ENCODE results near the gene CD2BP2.

The CD2BP2 gene

DNA sequence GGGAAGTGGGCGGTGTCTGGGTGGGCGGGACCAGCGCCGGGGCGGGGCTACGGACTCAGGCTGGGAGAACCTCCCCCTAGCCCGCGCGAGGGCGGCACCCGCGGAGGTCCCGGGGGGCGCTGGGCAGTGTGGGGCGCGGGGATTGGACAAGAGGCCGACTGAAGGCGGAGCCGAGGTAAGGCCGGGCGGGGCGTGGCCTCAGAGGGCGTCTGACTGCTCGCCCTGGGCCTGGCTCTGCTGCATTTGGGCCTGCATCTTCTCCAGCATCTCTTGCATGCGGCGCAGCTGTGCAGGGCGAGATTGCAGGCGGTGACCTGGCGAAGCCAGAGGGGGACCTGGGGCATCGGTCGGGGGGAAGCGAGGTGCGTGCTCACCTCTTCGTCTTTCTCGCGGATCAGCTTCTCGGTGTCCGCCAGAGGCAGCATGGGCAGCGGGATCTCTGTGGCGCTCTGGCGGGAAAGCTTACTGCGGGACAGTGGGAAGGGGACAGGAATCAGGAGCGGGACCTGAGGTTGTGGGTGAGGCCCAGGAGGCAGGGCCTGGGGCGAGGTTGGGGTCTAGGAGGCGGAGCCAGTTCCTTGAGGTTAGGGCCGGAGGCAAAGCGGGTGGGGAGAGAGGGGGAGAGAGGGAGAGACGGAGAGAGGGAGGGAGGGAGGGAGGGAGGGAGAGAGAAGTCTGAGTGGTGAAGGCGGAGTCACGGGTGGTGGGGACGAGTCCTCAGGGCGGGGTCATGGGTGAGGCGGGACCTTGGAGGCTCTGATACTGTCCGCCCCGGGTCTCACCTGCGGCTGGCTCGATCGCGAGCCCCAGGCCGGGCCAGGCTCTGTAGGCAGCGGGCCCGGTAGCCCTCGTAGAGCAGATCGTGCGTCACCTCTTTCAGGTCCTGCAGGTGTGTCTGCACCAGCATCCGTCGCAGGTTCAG is 23.4 kb upstream of the CD2BP2 start:
- DNase-seq, result peak; percentile 62 to 99 (median 97)

- peak in 9 of 14 donors; percentile 75 to 92 (median 87) for DNase-seq
Measured at GRCh38 chr16:30377812-30378235, 22.7 kb upstream of the CD2BP2 start.

DNA sequence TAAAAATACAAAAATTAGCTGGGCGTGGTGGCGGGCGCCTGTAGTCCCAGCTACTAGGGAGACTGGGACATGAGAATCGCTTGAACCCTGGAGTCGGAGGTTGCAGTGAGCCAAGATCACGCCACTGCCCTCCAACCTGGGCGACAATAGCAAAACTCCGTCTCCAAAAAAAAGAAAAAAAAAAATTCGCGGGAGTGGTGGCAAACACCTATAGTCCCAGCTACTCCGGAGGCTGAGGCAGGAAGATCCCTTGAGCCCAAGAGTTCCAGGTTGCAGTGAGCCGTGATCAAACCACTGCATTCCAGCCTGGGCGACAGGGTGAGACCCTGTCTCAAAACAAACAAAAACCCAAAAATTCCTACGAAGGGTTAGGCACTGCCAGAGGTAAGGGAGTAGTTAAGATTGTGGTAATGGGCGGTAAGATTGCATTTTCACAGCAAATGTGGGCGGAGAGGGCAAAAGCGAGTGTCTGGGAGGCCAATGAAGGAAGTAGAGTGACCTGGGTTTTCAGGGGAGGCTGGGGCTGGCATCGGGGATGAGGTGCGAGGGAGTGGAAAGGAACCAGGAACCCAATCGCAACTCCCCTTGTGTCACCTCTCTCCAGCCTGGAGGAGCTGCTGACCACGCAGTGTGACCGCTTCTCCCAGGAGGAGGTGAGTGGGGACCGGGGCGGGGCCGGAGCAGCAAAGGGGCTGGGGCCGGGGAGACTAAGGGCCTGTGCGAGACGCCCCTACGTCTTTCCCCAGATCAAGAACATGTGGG is 22.1 kb upstream of the CD2BP2 start:
- peak in 5 of 14 donors; percentile 30 to 82 (median 73) for DNase-seq

GRCh38 chr16:30376461-30376902 is 21.4 kb upstream of the CD2BP2 start:
- DNase-seq, result no peak

GRCh38 chr16:30375864-30376263 is 20.8 kb upstream of the CD2BP2 start:
- DNase-seq, result no peak

- DNase-seq, result no peak
Measured at GRCh38 chr16:30374538-30374937, 19.4 kb upstream of the CD2BP2 start, which contains the start of gene MYL11. Gene MYL11 (plus strand): TSS chr16:30374802. CDS start chr16:30374858, 56 bp downstream.

- no peak for DNase-seq
Measured at GRCh38 chr16:30372725-30373124, 17.6 kb upstream of the CD2BP2 start.

DNA sequence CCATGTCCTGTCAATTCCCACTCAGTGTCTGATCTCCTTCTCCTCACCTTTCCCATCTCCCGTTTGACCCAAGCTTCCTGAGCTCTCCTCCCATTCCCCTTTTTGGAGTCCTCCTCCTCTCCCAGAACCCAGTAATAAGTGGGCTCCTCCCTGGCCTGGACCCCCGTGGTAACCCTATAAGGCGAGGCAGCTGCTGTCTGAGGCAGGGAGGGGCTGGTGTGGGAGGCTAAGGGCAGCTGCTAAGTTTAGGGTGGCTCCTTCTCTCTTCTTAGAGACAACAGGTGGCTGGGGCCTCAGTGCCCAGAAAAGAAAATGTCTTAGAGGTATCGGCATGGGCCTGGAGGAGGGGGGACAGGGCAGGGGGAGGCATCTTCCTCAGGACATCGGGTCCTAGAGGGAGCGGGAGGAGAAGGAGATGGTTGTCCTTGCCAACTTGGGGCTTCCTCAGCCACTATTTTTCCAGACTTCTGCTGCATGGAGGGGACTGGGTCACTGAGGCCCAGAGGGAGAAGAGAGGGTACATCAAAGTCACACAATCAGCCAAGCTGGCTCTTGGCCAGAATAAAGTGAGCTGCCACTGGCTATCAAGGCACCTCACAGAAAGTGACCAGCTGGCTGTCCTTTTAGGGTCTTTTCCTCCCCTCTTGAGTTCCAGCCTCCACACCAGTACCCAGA is 17.1 kb upstream of the CD2BP2 start:
- peak in 1 of 14 donors; percentile 49 for DNase-seq

- DNase-seq, result peak in 1 of 14 donors; percentile 44
Measured at GRCh38 chr16:30371248-30371816, 16.2 kb upstream of the CD2BP2 start.

DNA sequence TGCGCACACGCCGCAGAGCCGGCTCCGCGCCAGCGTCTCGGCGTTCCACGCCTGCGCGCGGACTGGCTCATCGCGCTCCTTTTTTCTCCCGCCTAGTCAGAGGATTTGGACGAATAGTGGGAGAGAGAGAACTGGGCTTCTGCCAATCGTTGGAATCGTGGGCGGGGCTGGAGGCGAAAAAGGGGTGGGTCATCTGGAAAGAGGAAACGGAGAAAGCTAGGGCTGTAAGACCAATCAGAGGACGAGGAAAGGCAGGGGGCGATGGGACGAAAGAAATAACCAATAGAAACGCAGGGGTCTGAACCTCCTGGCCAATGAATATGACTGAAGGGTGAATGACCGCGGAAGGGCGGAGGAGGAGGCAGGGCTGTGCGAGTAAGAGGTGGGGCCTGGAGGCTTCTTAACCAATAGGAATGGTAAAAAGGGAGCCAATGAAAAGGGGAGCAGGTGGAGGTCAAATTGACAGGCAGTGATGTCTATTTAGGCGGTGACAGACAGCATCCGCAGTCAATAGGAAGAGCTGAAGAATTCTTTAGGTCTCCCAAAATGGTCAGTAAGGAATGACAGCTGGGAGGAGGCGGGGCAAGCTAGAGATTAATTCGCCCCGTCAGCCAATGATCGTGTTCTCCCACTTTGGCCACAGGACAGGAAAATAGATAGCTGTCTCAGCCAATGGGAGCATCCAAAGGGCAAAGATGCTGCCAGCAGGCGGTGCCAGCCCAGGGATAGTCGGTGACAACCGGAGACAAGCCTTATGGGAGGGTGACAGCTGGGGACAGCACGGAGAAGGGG is 15.5 kb upstream of the CD2BP2 start, which contains the start of gene TBC1D10B:
TBC1D10B (minus strand) TSS at position 39 of the 792 bp plus-strand sequence. CDS start 311 bp downstream, outside the sequence.
- DNase-seq, result peak; percentile 99 to 100 (median 100)

- peak in 1 of 14 donors; percentile 63 for DNase-seq
Measured at GRCh38 chr16:30369938-30370455, 14.9 kb upstream of the CD2BP2 start.

- DNase-seq, result peak in 3 of 14 donors; percentile 29 to 42 (median 32)
Measured at GRCh38 chr16:30369091-30369937, 14.2 kb upstream of the CD2BP2 start.

DNA sequence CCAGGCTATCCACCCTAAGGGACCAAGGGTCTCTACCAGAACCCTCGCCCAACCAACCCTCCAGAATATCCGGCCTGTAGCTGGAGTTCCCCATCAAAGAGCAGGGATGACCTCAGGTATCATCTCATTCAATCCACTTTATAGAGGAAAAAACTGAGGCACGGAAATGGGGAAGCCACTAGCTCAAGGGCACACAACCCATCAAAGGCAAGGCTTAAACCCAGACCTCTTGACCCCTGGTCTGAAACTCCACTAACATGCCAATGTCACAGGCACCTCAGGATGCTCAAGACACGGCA is 13.6 kb upstream of the CD2BP2 start:
- no peak for DNase-seq

GRCh38 chr16:30368122-30368791 is 13.1 kb upstream of the CD2BP2 start:
- DNase-seq, result peak in 2 of 14 donors; percentile 32 to 35

- DNase-seq, result no peak
Measured at GRCh38 chr16:30367349-30368009, 12.4 kb upstream of the CD2BP2 start.

GRCh38 chr16:30366511-30366910 is 11.4 kb upstream of the CD2BP2 start:
- DNase-seq, result no peak

DNA sequence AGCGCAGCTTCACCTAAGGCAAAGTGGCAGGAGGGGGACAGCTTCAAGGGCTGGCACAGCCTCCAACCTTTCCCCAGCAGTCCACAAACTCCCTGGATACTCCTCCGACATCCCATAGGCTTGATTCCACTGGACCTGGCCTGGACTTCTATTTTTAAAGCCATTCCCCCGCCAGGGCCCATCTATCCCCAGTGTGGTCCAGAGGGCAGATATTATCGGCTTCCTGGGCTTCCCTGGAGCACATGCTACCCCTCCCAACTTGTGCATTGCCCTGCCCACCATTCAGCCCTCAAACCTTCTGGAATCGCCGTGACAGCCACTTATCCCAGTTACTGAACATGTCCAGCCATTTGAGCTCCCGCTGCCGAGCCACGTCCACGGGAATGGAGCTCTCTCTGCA is 10.1 kb upstream of the CD2BP2 start:
- DNase-seq, result no peak

GRCh38 chr16:30361180-30361579 is 6.1 kb upstream of the CD2BP2 start:
- DNase-seq, result no peak

GRCh38 chr16:30359871-30360170 is 4.7 kb upstream of the CD2BP2 start:
- no peak for DNase-seq

Data from C1 segment of cervical spinal cord (tissue), 14 donors.